ENCODE data around the gene KIF1B. TPM values are rescaled to one million over a fixed set of nuclear protein-coding genes. Genes with fewer than 3 reads are reported as not detected.

Gene KIF1B
- total RNA-seq, 1 experiment from 2014 or later: 28.1 TPM

DNA sequence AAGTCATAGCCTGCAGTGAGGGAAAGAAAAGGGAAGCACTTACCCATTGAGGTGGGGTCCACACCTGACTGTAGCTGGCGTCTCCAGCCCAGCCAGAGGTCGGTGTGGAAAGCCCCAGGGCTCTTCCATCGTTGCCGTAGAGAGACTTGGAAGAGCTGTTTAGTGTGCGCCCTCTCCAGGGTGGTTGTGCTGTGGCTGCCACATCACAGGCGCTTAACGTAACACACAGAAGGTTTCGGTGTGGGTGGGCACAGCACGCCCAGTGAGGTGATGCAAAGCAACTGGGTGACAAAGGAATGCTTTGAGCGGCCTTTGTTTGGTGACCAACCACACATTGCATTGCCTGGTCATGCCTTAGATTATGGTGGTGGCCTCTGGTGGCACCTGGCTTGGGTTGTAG is 36.8 kb upstream of the KIF1B start:
- Histone ChIP-seq H3K27ac (ENCODE audit: low read depth, low read length) (no peak overlapping the region), H3K9ac (ENCODE audit: low read length) (no peak overlapping the region), H3K9me2 (ENCODE audit: insufficient read depth) (no peaks in the 10 kb centered on the region), H3K4me2 (ENCODE audit: low read length) (no peak overlapping the region), H3K4me3 (replicated peaks in 1 of 2; ENCODE audit: low read depth in 1 of 2, low read length in 2 of 2) (no peak overlapping the region), H4K20me1 (ENCODE audit: insufficient read depth) (no peaks in the 10 kb centered on the region), H2AFZ (ENCODE audit: low read depth, low read length, poor library complexity, severe bottlenecking) (no peak overlapping the region), H3K4me1 (ENCODE audit: control insufficient read depth in 1 of 2, insufficient read depth in 2 of 2, low read length in 2 of 2) (no peaks in the 10 kb centered on the region), H3K36me3 (ENCODE audit: control insufficient read depth in 1 of 2, insufficient read depth in 2 of 2, low read length in 2 of 2) (peaks cover 6 to 7% of the 10 kb centered on the region in 2 experiments; a peak in 2 of 4 replicates), H3K9me3 (ENCODE audit: control insufficient read depth in 1 of 2, insufficient read depth in 1 of 2, low read depth in 1 of 2, low read length in 2 of 2) (no peaks in the 10 kb centered on the region), H3K27me3 (ENCODE audit: insufficient read depth, low read length) (no peaks in the 10 kb centered on the region), H3K79me2 (ENCODE audit: insufficient read depth, low read length) (no peaks in the 10 kb centered on the region)
- no peak for ATAC-seq
- intact Hi-C loops (cut with micrococcal nuclease): no loop called here
- RAD21 ChIA-PET (ENCODE audit: low non-redundant PET in 1 of 2, low total read pairs in 2 of 2, uncharacterized antibody in 2 of 2, unreplicated experiment in 2 of 2): no interaction called here
- DNase-seq (ENCODE audit: low read depth, low spot score): no peak
- TF ChIP-seq ELF1 (IDR thresholded peaks at IDR 0.05; ENCODE audit: borderline replicate concordance, low read depth): no peak
- TF ChIP-seq CEBPB (IDR thresholded peaks at IDR 0.05; ENCODE audit: low read depth): no peak
- no peak for TF ChIP-seq ZFX (IDR thresholded peaks at IDR 0.05)
- TF ChIP-seq EGR1 (IDR thresholded peaks at IDR 0.05; ENCODE audit: low read depth): no peak
- no peak for TF ChIP-seq RAD21 (IDR thresholded peaks at IDR 0.05; ENCODE audit: low read depth)
- no peak for TF ChIP-seq SRF (IDR thresholded peaks at IDR 0.05; ENCODE audit: low read depth)
- no TSS peak for BruUV-seq (replicated peaks)
- CTCF ChIA-PET: no interaction called here
- POLR2A ChIA-PET: no interaction called here

DNA sequence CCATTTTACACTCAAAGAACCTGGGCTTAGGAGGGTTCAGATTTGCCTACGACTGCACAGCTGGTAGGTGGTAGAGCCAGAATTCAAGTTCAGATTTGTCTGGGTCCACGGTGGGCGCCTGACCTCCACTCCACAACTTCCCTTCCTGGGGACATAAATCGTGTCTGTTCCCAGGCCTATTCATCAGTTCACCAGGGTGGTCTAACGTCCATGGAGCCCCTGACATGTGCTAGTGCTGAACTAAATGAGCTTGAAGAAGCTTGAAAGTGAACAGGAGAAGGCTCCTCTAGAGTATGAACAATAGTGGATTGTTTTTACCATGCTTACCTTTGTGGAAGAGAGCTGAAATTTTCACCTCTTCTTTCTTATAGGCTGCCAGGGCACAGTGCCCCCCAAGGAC is 32.5 kb upstream of the KIF1B start:
- intact Hi-C loops (cut with micrococcal nuclease): no loop called here
- POLR2A ChIA-PET: no interaction called here

More for the DNA sequence above, 32.5 kb upstream of the KIF1B start:
- H3K9ac ChIP-seq (ENCODE audit: low read length): no peak overlapping the region
- no peaks in the 10 kb centered on the region for H3K27me3 ChIP-seq (ENCODE audit: insufficient read depth, low read length)
- H3K4me1 ChIP-seq (ENCODE audit: control insufficient read depth in 1 of 2, insufficient read depth in 2 of 2, low read length in 2 of 2): no peaks in the 10 kb centered on the region
- H4K20me1 ChIP-seq (ENCODE audit: insufficient read depth): no peaks in the 10 kb centered on the region
- no TSS peak for BruUV-seq (replicated peaks)
- no peaks in the 10 kb centered on the region for H3K79me2 ChIP-seq (ENCODE audit: insufficient read depth, low read length)
- ChIA-PET RAD21 (ENCODE audit: low non-redundant PET in 1 of 2, low total read pairs in 2 of 2, uncharacterized antibody in 2 of 2, unreplicated experiment in 2 of 2) (no interaction called here), CTCF (no interaction called here)
- no peak overlapping the region for H3K4me2 ChIP-seq (ENCODE audit: low read length)
- no peak overlapping the region for H3K4me3 ChIP-seq (replicated peaks in 1 of 2; ENCODE audit: low read depth in 1 of 2, low read length in 2 of 2)
- H3K27ac ChIP-seq (ENCODE audit: low read depth, low read length): no peak overlapping the region
- no peaks in the 10 kb centered on the region; a peak in 1 of 4 replicates for H3K36me3 ChIP-seq (ENCODE audit: control insufficient read depth in 1 of 2, insufficient read depth in 2 of 2, low read length in 2 of 2)
- no peak for ATAC-seq
- no peaks in the 10 kb centered on the region for H3K9me3 ChIP-seq (ENCODE audit: control insufficient read depth in 1 of 2, insufficient read depth in 1 of 2, low read depth in 1 of 2, low read length in 2 of 2)
- DNase-seq (ENCODE audit: low read depth, low spot score): no peak
- no peak overlapping the region for H2AFZ ChIP-seq (ENCODE audit: low read depth, low read length, poor library complexity, severe bottlenecking)
- TF ChIP-seq, protein P1, sequence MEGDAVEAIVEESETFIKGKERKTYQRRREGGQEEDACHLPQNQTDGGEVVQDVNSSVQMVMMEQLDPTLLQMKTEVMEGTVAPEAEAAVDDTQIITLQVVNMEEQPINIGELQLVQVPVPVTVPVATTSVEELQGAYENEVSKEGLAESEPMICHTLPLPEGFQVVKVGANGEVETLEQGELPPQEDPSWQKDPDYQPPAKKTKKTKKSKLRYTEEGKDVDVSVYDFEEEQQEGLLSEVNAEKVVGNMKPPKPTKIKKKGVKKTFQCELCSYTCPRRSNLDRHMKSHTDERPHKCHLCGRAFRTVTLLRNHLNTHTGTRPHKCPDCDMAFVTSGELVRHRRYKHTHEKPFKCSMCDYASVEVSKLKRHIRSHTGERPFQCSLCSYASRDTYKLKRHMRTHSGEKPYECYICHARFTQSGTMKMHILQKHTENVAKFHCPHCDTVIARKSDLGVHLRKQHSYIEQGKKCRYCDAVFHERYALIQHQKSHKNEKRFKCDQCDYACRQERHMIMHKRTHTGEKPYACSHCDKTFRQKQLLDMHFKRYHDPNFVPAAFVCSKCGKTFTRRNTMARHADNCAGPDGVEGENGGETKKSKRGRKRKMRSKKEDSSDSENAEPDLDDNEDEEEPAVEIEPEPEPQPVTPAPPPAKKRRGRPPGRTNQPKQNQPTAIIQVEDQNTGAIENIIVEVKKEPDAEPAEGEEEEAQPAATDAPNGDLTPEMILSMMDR (IDR thresholded peaks at IDR 0.05 in 2 of 3, conservative IDR thresholded peaks at IDR 0.05 in 1 of 3; ENCODE audit: borderline replicate concordance in 1 of 3, insufficient read depth in 1 of 3, low read depth in 2 of 3, low read length in 2 of 3): no peak
- no peak for TF ChIP-seq RAD21 (IDR thresholded peaks at IDR 0.05; ENCODE audit: low read depth)
- TF ChIP-seq, protein P2, sequence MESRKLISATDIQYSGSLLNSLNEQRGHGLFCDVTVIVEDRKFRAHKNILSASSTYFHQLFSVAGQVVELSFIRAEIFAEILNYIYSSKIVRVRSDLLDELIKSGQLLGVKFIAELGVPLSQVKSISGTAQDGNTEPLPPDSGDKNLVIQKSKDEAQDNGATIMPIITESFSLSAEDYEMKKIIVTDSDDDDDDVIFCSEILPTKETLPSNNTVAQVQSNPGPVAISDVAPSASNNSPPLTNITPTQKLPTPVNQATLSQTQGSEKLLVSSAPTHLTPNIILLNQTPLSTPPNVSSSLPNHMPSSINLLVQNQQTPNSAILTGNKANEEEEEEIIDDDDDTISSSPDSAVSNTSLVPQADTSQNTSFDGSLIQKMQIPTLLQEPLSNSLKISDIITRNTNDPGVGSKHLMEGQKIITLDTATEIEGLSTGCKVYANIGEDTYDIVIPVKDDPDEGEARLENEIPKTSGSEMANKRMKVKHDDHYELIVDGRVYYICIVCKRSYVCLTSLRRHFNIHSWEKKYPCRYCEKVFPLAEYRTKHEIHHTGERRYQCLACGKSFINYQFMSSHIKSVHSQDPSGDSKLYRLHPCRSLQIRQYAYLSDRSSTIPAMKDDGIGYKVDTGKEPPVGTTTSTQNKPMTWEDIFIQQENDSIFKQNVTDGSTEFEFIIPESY (IDR thresholded peaks at IDR 0.05; ENCODE audit: extremely low read depth, insufficient replicate concordance, low read length): no peak
- TF ChIP-seq SRF (IDR thresholded peaks at IDR 0.05; ENCODE audit: low read depth): no peak
- TF ChIP-seq, protein P3, sequence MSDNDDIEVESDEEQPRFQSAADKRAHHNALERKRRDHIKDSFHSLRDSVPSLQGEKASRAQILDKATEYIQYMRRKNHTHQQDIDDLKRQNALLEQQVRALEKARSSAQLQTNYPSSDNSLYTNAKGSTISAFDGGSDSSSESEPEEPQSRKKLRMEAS (IDR thresholded peaks at IDR 0.05): no peak
- TF ChIP-seq CEBPB (IDR thresholded peaks at IDR 0.05; ENCODE audit: low read depth): no peak
- no peak for TF ChIP-seq FOSL1 (IDR thresholded peaks at IDR 0.05; ENCODE audit: low read depth)
- H3K9me2 ChIP-seq (ENCODE audit: insufficient read depth): no peaks in the 10 kb centered on the region

Data from HCT116 (cell line).